GM18907 (cell line): ENCODE data around the gene ITPR2.

Experiments used
- ATAC-seq: cut with Tn5 transposase; IDR thresholded peaks from one replicate; pipeline ENCODE4 v1.9.1; 2021; ENCODE audit warnings: mild to moderate bottlenecking, moderate library complexity; ENCODE audit not compliant: unreplicated experiment

ITPR2 gene

DNA sequence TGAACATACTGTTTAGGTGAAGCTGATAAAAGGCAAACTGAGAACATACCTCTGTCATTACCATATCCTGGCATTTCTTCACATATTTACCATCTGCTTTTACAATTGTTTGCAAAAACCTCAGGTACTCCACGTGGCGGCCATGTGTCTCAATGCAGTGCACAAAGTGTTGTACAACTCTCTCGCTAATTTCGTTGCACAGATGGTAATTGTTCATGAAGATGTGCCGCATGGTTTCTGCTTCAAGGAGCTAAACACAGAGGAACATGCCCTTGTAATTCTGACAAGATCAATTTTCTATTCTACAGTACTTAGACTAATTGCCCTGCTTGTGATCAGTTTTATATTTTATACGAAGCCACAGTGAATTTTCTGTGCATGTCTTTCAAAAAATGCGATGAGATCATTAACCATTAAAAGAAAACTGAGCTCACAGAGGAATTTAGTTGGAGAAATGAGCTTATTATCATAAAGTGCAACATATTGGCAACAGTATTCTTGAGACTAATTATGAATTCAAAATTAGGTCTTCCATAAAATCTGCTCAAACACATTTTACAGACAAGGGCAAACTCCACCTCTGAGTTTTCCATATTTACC, 233.8 kb downstream of the ITPR2 start:
- ATAC-seq: no peak

DNA sequence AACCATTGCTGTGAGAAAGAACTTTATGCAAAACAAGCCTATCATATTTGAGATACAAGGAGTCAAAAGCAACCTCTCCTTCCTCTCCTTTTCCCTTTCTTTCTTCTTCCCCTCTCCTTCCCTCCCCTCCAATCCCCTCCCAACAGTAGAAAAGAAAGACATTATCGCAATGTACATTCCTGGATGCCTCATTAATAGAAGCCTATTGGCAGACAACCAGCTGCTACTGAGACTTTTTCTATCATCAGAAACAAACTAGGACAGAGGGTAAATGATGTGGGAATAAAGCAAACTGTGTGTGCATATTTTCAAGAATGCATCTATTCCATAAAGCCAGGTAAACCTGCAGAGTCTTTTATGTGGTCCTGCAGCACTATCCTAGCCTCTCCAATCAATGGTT, 237.2 kb downstream of the ITPR2 start:
- no peak for ATAC-seq

GRCh38 chr12:26580619-26581018, 252.4 kb downstream of the ITPR2 start:
- ATAC-seq: no peak

DNA sequence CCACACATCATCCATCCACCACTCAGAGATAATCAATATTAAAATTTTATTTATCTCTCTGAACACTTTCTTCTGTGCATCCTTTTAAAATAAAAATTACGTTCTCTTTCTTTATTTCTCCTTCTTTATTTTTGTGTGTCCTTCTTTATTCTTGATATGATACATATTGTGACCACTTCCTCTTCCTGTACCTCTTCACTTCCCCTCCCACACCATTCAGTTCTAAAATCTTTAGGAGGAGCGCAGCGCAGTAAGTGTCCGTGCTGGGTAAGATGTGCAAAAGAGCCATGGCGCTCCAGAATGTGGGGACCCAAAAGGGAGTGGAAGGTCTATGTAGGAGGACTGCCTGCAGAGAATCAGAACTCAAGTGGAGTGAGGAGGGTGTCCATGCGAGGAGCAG, 256.7 kb downstream of the ITPR2 start:
- no peak for ATAC-seq

GRCh38 chr12:26573225-26573909, 259.6 kb downstream of the ITPR2 start:
- ATAC-seq: no peak

DNA sequence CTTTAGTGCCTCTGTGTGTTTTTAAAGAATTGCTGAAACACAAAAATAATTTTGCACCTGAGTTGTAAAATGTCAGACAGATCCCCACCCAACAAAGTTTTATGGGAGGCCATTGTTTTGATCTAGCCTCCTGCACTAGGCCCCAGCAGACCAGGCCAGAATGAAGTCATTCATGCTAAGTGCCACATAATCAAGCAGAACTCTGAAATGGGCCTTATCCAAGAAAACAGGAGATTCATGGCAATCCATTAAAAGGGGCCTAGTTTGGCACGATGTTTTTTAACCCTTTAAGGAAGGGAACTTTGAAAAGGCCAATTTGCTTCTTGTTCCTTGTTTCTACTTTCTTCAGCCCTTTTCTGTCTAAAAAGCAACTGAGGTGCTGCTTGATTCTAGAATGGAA, 260.9 kb downstream of the ITPR2 start:
- no peak for ATAC-seq

DNA sequence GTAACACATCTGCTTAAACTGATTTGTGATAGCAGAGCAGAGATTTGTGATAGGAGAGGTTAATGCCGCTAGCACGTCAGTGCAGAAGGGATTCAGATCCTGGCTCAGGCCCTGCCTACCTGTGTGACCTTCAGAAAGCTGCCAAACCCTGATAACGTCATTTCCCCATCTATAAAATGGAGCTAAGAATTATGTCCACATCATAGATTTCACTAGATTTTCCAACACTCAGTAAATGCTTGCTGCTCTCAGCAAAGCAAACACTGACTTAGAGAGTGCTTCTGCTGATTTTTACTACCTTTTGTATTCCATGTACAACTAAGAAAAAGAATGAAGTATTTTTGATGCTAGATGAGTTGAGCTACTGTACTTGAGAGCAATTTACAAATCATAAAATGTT, 261.4 kb downstream of the ITPR2 start:
- ATAC-seq: no peak

DNA sequence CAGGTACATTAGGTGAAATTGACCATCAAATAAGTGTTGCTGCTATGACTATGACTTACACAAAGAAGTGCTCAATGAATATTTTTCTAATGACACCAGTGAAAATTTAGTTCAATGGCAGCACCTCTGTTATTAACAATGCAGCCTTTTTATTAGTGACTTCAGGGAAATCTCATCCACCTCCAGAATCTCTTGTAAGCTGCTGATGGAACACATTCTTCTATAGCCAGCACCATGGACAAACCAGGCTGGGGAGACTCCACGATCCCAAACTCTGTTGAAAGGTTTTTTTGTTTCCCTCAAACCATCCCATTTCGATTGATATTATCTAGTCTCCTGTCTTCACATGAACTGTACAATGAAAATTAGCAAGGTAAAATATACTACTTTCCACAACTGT, 265.9 kb downstream of the ITPR2 start:
- no peak for ATAC-seq

DNA sequence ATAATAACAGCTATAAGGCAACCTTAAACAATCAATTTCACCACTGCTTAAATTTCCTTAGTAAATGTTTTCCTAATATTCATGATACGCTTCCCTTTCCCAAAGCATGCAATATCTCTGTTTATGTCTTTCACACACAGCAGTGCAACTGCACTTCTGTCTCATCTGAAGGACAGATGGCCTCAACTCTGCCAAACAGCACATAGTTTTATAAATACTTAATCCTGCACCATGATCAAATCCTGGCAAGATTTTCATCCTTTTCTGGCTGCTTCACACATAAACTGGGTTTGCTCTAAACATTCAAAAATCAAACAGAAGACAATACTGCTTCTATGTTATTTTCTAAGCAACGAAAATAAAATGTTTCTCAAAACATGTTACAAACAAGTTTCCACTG, 266.3 kb downstream of the ITPR2 start:
- ATAC-seq: no peak

GRCh38 chr12:26566186-26566585, 266.8 kb downstream of the ITPR2 start:
- no peak for ATAC-seq

GRCh38 chr12:26564391-26564790, 268.6 kb downstream of the ITPR2 start:
- ATAC-seq: no peak

GRCh38 chr12:26563552-26563951, 269.4 kb downstream of the ITPR2 start:
- no peak for ATAC-seq

DNA sequence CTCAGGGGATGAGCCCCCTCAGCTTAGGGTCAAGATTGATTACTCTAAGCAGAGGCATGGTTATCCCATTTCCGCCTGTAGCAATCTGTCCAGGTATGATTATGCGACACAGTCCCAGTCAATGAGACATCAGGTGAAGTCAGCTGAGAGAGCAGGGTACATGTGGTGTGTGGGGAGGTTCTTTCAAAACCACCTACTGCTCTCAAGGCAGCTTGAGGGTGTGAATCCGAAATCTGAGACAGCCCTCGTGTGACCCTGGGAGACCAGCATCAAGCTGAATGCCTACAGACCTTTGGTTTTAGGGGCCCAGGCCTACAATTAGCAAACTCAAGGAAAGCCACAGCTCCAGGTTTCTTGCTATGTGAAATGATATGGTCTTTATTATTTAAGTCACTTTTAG, 275.7 kb downstream of the ITPR2 start:
- no peak for ATAC-seq

DNA sequence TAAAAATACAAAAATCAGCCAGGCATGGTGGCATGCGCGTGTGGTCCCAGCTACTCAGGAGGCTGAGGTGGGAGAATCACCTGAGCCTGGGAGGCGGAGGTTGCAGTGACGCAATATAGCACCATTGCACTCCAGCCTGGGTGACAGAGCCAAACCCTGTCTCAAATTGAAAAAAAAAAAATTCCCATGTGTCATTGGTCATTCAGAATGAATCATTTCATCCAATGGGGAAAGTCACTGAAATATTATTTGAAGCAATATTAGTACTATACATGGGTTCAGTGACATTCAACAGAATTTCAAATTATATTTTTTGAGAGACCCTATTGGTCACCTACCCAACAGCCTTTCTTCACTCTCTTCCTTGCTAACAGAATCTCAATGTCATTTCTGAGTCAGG, 276.1 kb downstream of the ITPR2 start:
- ATAC-seq: no peak

GRCh38 chr12:26555139-26555538, 277.9 kb downstream of the ITPR2 start:
- ATAC-seq: no peak

GRCh38 chr12:26554332-26554731, 278.7 kb downstream of the ITPR2 start:
- no peak for ATAC-seq

GRCh38 chr12:26551385-26551784, 281.6 kb downstream of the ITPR2 start:
- ATAC-seq: no peak

GRCh38 chr12:26548227-26548626, 284.8 kb downstream of the ITPR2 start:
- ATAC-seq: no peak

GRCh38 chr12:26546535-26547314, 286.3 kb downstream of the ITPR2 start:
- no peak for ATAC-seq

DNA sequence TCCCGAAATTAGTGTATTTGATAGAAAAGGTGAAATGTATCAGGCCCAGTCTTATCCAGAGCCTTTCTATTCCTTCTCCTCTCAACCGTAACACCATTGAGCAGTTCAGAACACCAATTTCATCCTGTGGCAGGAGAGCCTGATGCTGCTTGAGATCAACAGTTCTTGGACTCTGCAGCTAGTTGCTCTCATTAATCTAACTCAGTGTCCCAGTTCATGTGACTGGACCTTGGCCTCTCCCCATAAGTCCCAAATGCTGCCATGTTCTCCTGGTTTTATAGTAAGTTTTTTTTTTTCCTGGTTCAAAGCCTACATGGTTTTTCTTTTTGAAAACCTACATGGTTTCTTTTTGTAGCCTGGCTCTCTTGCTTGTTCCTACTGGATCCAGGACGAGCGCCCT, 293.9 kb downstream of the ITPR2 start:
- no peak for ATAC-seq

- ATAC-seq: no peak
Observed at GRCh38 chr12:26537651-26538050, 295.3 kb downstream of the ITPR2 start.

DNA sequence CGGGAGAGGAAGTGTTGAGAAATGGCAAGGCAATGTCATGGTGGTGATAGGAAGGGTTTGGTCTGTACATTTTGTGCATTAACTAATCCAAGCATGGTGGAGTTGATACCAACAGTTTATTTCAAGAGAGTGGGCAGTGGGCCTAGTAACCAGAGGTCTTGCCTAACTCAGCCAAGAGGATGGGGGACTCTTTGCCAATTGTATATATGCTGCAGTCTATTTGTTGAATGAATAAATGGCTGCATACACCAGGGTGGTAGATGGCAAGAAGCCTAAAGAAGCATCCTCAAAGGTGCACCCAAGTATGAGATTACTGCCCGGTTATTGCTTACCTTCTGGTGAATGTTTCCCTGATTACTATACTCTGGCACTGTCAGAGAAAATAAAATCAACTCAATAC, 295.9 kb downstream of the ITPR2 start:
- no peak for ATAC-seq
